ENCODE data around the gene NEDD8. TPM values are rescaled to one million over a fixed set of nuclear protein-coding genes. Genes with fewer than 3 reads are reported as not detected.
"Not testable (repeated sequence)": the region's sequence is repeated elsewhere in the genome, so short reads cannot be mapped to it uniquely, and the experiment has no call there.

NEDD8 gene
- total RNA-seq, 8 experiments from 2014 or later = 180 to 362 (median 267) TPM

- Histone ChIP-seq H3K4me1 (replicated peaks in 1 of 2) (peaks cover under 1 to 7% of the 10 kb centered on the region in 2 donors), H3K4me3 (no peak overlapping the region), H3K27ac (no peak overlapping the region)
- WGBS, 10 experiments = 93 to 100% (median 100%) methylated on average over 1 to 4 of the region's 5 CpGs; no CpG with 5 or more reads in 2 of the 10 experiments
- no peak for ATAC-seq (replicated peaks in 6 of 8)
- in situ Hi-C loops (cut with MboI; ENCODE audit: low pct_unique_long_range_greater_than_20kb in 2 of 9, low sequenced_read_pairs in 9 of 9, unreplicated experiment in 9 of 9) = no loop called here
These were observed 25.0 kb downstream of the NEDD8 start for GRCh38 chr14:24207104-24207551.

GRCh38 chr14:24206260-24207103 lies 25.7 kb downstream of the NEDD8 start:
- Histone ChIP-seq H3K4me3 (no peak overlapping the region), H3K4me1 (replicated peaks in 1 of 2) (peaks cover 0 to 7% of the 10 kb centered on the region in 2 donors), H3K27ac (no peak overlapping the region)
- ATAC-seq (replicated peaks in 6 of 8) = no peak
- in situ Hi-C loops (cut with MboI; ENCODE audit: low pct_unique_long_range_greater_than_20kb in 2 of 9, low sequenced_read_pairs in 9 of 9, unreplicated experiment in 9 of 9) = no loop called here
- 90 to 100% (median 100%) methylated on average over 1 to 8 of the region's 11 CpGs; no CpG with 5 or more reads in 1 of the 10 experiments for WGBS, 10 experiments

GRCh38 chr14:24204163-24205146 lies 27.7 kb downstream of the NEDD8 start:
- 85 to 97% (median 94%) methylated on average over 5 to 7 of the region's 7 CpGs for WGBS, 10 experiments
- no peak overlapping the region for H3K27ac ChIP-seq
- in situ Hi-C loops (cut with MboI; ENCODE audit: low pct_unique_long_range_greater_than_20kb in 2 of 9, low sequenced_read_pairs in 9 of 9, unreplicated experiment in 9 of 9) = no loop called here
- ATAC-seq (replicated peaks in 6 of 8) = no peak
- peaks cover 0 to 7% of the 10 kb centered on the region in 2 donors for H3K4me1 ChIP-seq (replicated peaks in 1 of 2)
- no peak overlapping the region for H3K4me3 ChIP-seq

- H3K27ac ChIP-seq; H3K4me3 ChIP-seq; H3K4me1 ChIP-seq (replicated peaks in 1 of 2); in situ Hi-C loops (cut with MboI; ENCODE audit: low pct_unique_long_range_greater_than_20kb in 2 of 9, low sequenced_read_pairs in 9 of 9, unreplicated experiment in 9 of 9); ATAC-seq (replicated peaks in 6 of 8): not testable (repeated sequence)
- 93 to 100% (median 96%) methylated on average over 2 to 9 of the region's 16 CpGs; no CpG with 5 or more reads in 7 of the 10 experiments for WGBS, 10 experiments
These were observed 28.8 kb downstream of the NEDD8 start for GRCh38 chr14:24203249-24203886.

GRCh38 chr14:24202538-24202937 lies 29.6 kb downstream of the NEDD8 start:
- H3K4me1 ChIP-seq (replicated peaks in 1 of 2); H3K4me3 ChIP-seq; in situ Hi-C loops (cut with MboI; ENCODE audit: low pct_unique_long_range_greater_than_20kb in 2 of 9, low sequenced_read_pairs in 9 of 9, unreplicated experiment in 9 of 9); H3K27ac ChIP-seq; ATAC-seq (replicated peaks in 6 of 8): not testable (repeated sequence)
- 15 to 90% (median 63%) methylated on average over 2 to 8 of the region's 8 CpGs; no CpG with 5 or more reads in 2 of the 10 experiments for WGBS, 10 experiments

- in situ Hi-C loops (cut with MboI; ENCODE audit: low pct_unique_long_range_greater_than_20kb in 2 of 9, low sequenced_read_pairs in 9 of 9, unreplicated experiment in 9 of 9) = no loop called here
- Histone ChIP-seq H3K27ac (no peak overlapping the region), H3K4me3 (no peak overlapping the region), H3K4me1 (replicated peaks in 1 of 2) (peaks cover 14 to 26% of the 10 kb centered on the region in 2 donors)
- 63 to 100% (median 93%) methylated on average over 1 to 7 of the region's 7 CpGs for WGBS, 10 experiments
- no peak for ATAC-seq (replicated peaks in 6 of 8)
These were observed 33.2 kb downstream of the NEDD8 start for GRCh38 chr14:24198814-24199524.

GRCh38 chr14:24197056-24197450 lies 35.1 kb downstream of the NEDD8 start:
- in situ Hi-C loops (cut with MboI; ENCODE audit: low pct_unique_long_range_greater_than_20kb in 2 of 9, low sequenced_read_pairs in 9 of 9, unreplicated experiment in 9 of 9) = no loop called here
- WGBS, 10 experiments = 33 to 100% (median 93%) methylated on average over 1 to 2 of the region's 2 CpGs; no CpG with 5 or more reads in 1 of the 10 experiments
- Histone ChIP-seq H3K4me1 (replicated peaks in 1 of 2) (peaks cover 14 to 19% of the 10 kb centered on the region in 2 donors), H3K27ac (no peak overlapping the region), H3K4me3 (peak overlapping the region in 4 of 5 donors; percentile 76 to 82 (median 78))
- no peak for ATAC-seq (replicated peaks in 6 of 8)

- Histone ChIP-seq H3K4me3 (peak overlapping the region; percentile 76 to 82 (median 79)), H3K27ac (peak overlapping the region; percentile 99 to 100), H3K4me1 (replicated peaks in 1 of 2) (peaks cover 14 to 19% of the 10 kb centered on the region in 2 donors)
- ATAC-seq (replicated peaks in 6 of 8) = peak; percentile 2 to 17 (median 8)
- 17 to 100% (median 45%) methylated on average over 2 to 24 of the region's 33 CpGs for WGBS, 10 experiments
- in situ Hi-C loops (cut with MboI; ENCODE audit: low pct_unique_long_range_greater_than_20kb in 2 of 9, low sequenced_read_pairs in 9 of 9, unreplicated experiment in 9 of 9) = no loop called here
These were observed 35.8 kb downstream of the NEDD8 start for GRCh38 chr14:24196071-24197055.

GRCh38 chr14:24195186-24196070 lies 36.7 kb downstream of the NEDD8 start, which contains the start of gene TM9SF1:
TM9SF1 (minus strand) TSS chr14:24195441; CDS start chr14:24195019, 422 bp downstream.
- Histone ChIP-seq H3K4me3 (peak within 1 kb of the TSS; percentile 76 to 82 (median 79)), H3K27ac (peak within 1 kb of the TSS; percentile 99 to 100), H3K4me1 (replicated peaks in 1 of 2) (peaks cover 14 to 19% of the 10 kb centered on the region in 2 donors)
- ATAC-seq (replicated peaks in 6 of 8) = peak; percentile 87 to 94 (median 92)
- in situ Hi-C loops (cut with MboI; ENCODE audit: low pct_unique_long_range_greater_than_20kb in 2 of 9, low sequenced_read_pairs in 9 of 9, unreplicated experiment in 9 of 9) = no loop called here
- 0 to 3% (median 1%) methylated on average over 2 to 15 of the region's 89 CpGs; no CpG with 5 or more reads in 7 of the 10 experiments for WGBS, 10 experiments

- no peak for ATAC-seq (replicated peaks in 6 of 8)
- in situ Hi-C loops (cut with MboI; ENCODE audit: low pct_unique_long_range_greater_than_20kb in 2 of 9, low sequenced_read_pairs in 9 of 9, unreplicated experiment in 9 of 9) = no loop called here
- WGBS, 10 experiments = 80 to 100% (median 92%) methylated on average over 1 to 3 of the region's 8 CpGs; no CpG with 5 or more reads in 7 of the 10 experiments
- Histone ChIP-seq H3K4me3 (peak overlapping the region; percentile 76 to 82 (median 79)), H3K4me1 (replicated peaks in 1 of 2) (peaks cover 14 to 19% of the 10 kb centered on the region in 2 donors), H3K27ac (peak overlapping the region; percentile 99 to 100)
These were observed 37.3 kb downstream of the NEDD8 start for GRCh38 chr14:24194873-24195185.
